Esophagus muscularis mucosa (tissue), 4 donors: Measurements from ENCODE around the gene LOXL3. TPM values are rescaled to one million over a fixed set of nuclear protein-coding genes. Genes with fewer than 3 reads are reported as not detected.

Experiments
- DNase-seq: peaks from one replicate; pipeline ENCODE4 v3.0.0-alpha.2; 2017; ENCODE audit errors: extremely low spot score
- H3K27ac ChIP-seq, 4 donors: fragments of 200-600 bp; sonication (generic); replicated peaks in 1 of 4; 1 replicate in 3 of 4; 2 replicates in 1 of 4; pipeline ENCODE4 v1.5.1; 2016 to 2019; ENCODE audit warnings: mild to moderate bottlenecking in 1 of 4
- H3K27me3 ChIP-seq, 4 donors: fragments of 200-600 bp; sonication (generic); one replicate each; pipeline versions ENCODE4 v1.5.1 to v1.6.0; 2016 to 2019
- H3K36me3 ChIP-seq, 4 donors: fragments of 200-600 bp; sonication (generic); one replicate each; pipeline ENCODE4 v1.5.1; 2016 to 2019
- H3K4me1 ChIP-seq, 4 donors: fragments of 200-600 bp; sonication (generic); one replicate each; pipeline ENCODE4 v1.5.1; 2016 to 2019
- H3K4me3 ChIP-seq, 4 donors: fragments of 200-600 bp; sonication (generic); 1 replicate in 2 of 4; 2 replicates in 2 of 4; pipeline ENCODE4 v1.5.1; 2016 to 2019; ENCODE audit warnings: mild to moderate bottlenecking in 4 of 4, moderate library complexity in 1 of 4
- H3K9me3 ChIP-seq, 4 donors: fragments of 200-600 bp; sonication (generic); 1 replicate in 3 of 4; 2 replicates in 1 of 4; pipeline ENCODE4 v1.5.1; 2016 to 2019
- EP300 ChIP-seq: sonication (generic); formaldehyde crosslinking; IDR thresholded peaks from one replicate; pipeline ENCODE4 v1.6.1; 2017; ENCODE audit warnings: antibody characterized with exemption
- POLR2A ChIP-seq: fragments of 450-650 bp; IDR thresholded peaks from one replicate; pipeline ENCODE4 v1.6.1; 2017; ENCODE audit warnings: antibody characterized with exemption, moderate library complexity, mild to moderate bottlenecking, low read depth
- POLR2AphosphoS5 ChIP-seq, 2 donors: sonication (generic); formaldehyde crosslinking; IDR thresholded peaks; one replicate each; pipeline ENCODE4 v1.6.1; 2017; ENCODE audit warnings: antibody characterized with exemption in 2 of 2
- WGBS: methylation state at CpG from one replicate; pipeline ENCODE4 v1.1.5; 2018; 5-methylcytosine and 5-hydroxymethylcytosine counted together
- intact Hi-C: fragments of 100-400 bp; cut with DNase I; formaldehyde crosslinking; loops from one replicate; pipeline ENCODE4 v1.15.1; 2023
- total RNA-seq, 4 donors: library from RNA; depleted of rRNA; stranded (reverse); fragments of >200 nt; gene quantifications; one replicate each; pipeline versions ENCODE4 v1.1.0 to v1.2.1, GENCODE V29; 2016
- TF ChIP-seq, protein P1 (sequence below), 3 experiments: fragments of 200-600 bp in 2 of 3; fragments of 450-650 bp in 1 of 3; sonication (generic) in 2 of 3; IDR thresholded peaks; one replicate each; pipeline ENCODE4 v1.5.1; 2017 to 2019; ENCODE audit warnings: antibody characterized with exemption in 3 of 3, mild to moderate bottlenecking in 2 of 3, moderate library complexity in 1 of 3

Gene LOXL3
- total RNA-seq, 4 donors from 2014 or later = 7.1 to 8.6 (median 7.7) TPM

DNA sequence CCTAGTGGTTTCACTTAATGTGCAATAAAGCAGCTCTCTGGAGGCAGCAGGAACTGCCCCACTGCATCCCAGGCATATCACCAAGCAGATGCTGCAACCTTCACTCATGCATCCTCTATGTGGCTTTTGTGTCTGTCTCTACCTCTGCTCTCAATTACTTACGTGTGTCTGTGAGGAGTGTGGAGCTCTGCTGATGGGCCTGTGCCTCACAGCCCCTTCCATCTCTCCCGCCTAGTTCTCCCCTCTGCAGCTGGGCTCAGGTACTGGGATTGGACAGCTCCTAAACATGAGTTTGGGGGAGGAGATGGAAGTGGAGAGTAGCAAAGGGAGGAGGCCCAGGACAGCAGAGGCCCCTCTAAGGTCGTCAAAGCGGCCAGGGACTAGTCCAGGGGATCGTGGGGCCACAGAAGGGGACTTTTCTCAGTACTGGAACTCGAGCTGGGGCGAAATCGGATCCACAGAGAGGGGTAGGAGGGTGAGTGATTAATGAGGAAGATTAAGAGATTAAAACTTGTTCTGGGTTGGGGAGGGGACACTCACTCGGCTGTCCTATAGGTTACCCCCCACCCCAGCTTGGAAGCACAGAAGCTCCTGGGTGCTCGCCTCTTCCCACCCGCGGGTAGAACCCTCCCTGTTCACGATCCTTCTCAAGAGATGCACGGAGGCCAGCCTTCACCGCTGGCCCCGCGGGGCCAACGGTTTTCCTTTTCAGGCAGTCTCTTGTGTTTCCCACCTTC is 52.2 kb downstream of the LOXL3 start:
- H3K4me1 ChIP-seq = peaks cover 55 to 72% (median 67%) of the 10 kb centered on the region in 4 donors
- no peaks in the 10 kb centered on the region for H3K9me3 ChIP-seq
- peaks cover 0 to 93% (median 51%) of the 10 kb centered on the region in 4 donors for H3K27me3 ChIP-seq
- intact Hi-C loops = loop anchor here (2.0 kb wide), 1 partner anchor 27 kb away; the partner anchor contains the start of genes AUP1 and HTRA2
- 79% methylated on average over 18 of the region's 18 CpGs for WGBS
- no peak for DNase-seq
- no peak for TF ChIP-seq EP300
- TF ChIP-seq, protein P1, sequence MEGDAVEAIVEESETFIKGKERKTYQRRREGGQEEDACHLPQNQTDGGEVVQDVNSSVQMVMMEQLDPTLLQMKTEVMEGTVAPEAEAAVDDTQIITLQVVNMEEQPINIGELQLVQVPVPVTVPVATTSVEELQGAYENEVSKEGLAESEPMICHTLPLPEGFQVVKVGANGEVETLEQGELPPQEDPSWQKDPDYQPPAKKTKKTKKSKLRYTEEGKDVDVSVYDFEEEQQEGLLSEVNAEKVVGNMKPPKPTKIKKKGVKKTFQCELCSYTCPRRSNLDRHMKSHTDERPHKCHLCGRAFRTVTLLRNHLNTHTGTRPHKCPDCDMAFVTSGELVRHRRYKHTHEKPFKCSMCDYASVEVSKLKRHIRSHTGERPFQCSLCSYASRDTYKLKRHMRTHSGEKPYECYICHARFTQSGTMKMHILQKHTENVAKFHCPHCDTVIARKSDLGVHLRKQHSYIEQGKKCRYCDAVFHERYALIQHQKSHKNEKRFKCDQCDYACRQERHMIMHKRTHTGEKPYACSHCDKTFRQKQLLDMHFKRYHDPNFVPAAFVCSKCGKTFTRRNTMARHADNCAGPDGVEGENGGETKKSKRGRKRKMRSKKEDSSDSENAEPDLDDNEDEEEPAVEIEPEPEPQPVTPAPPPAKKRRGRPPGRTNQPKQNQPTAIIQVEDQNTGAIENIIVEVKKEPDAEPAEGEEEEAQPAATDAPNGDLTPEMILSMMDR (IDR thresholded peaks at IDR 0.05) = no peak
- no peak for TF ChIP-seq POLR2AphosphoS5 (IDR thresholded peaks at IDR 0.05)
- TF ChIP-seq POLR2A = no peak
- peaks cover 0 to 21% (median 18%) of the 10 kb centered on the region in 4 donors for H3K36me3 ChIP-seq
- no peak overlapping the region for H3K27ac ChIP-seq
- H3K4me3 ChIP-seq = peak overlapping the region in 1 of 4 donors; percentile 56

DNA sequence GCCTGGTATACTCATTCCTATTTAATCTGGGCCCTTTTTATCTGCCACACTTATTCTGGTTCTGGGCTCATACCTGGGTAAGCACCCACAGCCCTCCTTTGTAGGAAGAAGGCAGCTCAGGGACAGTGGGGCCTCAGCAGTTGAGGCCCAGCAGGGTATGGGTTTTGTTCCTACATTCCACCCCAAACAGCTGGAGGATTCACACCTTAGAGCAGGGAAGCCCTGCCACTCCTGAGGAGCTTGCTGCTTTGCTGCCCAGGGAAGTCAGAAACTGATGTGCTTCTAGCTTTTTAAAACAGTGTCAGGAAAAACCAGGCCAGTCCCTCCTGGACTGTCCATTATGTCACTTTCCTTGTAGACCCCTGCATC is 53.2 kb downstream of the LOXL3 start:
- DNase-seq = no peak
- no peak overlapping the region for H3K4me3 ChIP-seq
- intact Hi-C loops = no loop called here
- H3K27ac ChIP-seq = no peak overlapping the region
- peaks cover 46 to 63% (median 58%) of the 10 kb centered on the region in 4 donors for H3K4me1 ChIP-seq
- H3K27me3 ChIP-seq = peaks cover 0 to 85% (median 51%) of the 10 kb centered on the region in 4 donors
- no peaks in the 10 kb centered on the region for H3K9me3 ChIP-seq
- TF ChIP-seq EP300 = no peak
- no peak for TF ChIP-seq POLR2AphosphoS5 (IDR thresholded peaks at IDR 0.05)
- TF ChIP-seq POLR2A = no peak
- TF ChIP-seq, protein P1 (IDR thresholded peaks at IDR 0.05) = no peak
- H3K36me3 ChIP-seq = peaks cover 0 to 13% (median 11%) of the 10 kb centered on the region in 4 donors

DNA sequence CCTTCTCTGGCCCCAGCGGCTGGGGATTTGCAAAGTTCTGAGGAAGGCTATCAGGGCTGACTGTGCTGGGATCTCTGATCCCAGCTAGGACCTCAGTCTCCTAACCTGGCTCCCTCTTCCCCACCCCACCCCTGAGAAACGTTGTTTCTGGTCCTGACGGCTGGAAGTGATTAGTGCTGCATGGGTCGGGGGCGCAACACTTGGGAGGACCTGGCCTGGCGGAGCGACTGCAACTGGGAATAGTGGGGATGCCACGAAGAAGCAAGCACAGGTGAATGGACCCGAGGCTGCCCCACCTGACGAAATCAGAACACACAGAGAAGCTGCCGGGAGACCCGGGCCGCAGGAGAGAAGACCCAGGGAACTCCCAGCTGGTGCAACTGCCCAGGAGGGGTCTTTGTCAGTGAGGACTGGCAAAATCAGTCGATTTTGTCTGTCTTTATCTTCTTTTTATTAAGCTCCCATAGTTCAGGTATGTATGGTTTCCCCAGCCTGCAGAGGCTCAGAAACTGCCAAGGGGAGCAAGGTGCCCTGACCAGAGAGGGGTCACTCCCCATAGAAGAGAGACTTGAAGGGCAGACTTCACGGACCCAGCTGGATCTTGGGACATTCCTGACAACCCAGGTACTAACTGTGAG is 53.7 kb downstream of the LOXL3 start:
- Histone ChIP-seq H3K27me3 (peaks cover 0 to 80% (median 51%) of the 10 kb centered on the region in 4 donors), H3K4me1 (peaks cover 42 to 60% (median 53%) of the 10 kb centered on the region in 4 donors), H3K27ac (no peak overlapping the region), H3K9me3 (no peaks in the 10 kb centered on the region), H3K36me3 (peaks cover 0 to 8% (median 6%) of the 10 kb centered on the region in 4 donors), H3K4me3 (no peak overlapping the region)
- TF ChIP-seq EP300 (no peak), POLR2A (no peak), POLR2AphosphoS5 (IDR thresholded peaks at IDR 0.05) (no peak)
- TF ChIP-seq, protein P1 (IDR thresholded peaks at IDR 0.05) = no peak
- no peak for DNase-seq
- intact Hi-C loops = no loop called here
- 50% methylated on average over 14 of the region's 15 CpGs for WGBS

DNA sequence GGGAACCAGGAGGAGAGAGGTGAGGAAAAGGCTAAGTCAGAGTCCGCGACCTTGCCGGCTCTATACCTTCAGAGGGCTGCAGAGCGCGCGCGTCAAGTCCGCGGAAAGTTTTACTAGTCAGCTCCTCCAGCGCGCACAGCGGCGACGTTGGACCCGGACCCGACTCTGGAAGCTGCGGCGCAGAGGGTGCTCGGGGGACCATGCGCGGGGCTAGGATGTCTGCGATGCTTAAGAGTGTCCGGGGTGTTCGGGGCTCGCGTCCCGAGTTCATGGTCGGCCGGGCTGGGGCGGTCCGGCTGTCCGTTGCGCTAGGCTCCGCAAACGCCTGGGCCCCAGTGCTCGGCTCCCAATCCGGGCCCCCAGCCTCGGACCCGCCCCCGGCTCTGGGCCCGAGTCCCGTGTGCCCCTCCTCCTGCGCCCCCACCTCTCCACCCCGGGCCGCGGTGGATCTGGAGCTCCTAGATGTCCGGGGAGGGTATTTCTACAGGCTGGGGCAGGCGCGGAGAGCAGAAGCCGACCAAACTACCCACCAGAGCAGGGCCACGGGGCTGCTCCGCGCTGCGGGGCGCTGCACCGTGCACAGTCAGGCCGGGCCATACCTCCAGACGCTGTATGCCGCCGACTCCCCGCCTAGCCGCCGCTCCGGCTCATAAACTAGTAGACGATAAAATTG is 54.3 kb downstream of the LOXL3 start, which contains the start of gene LBX2:
LBX2 (minus strand) TSS at position 337 of the 673 bp plus-strand sequence; CDS start at position 271, 66 bp downstream.
- H3K27me3 ChIP-seq = peaks cover 0 to 73% (median 51%) of the 10 kb centered on the region in 4 donors

More for the DNA sequence above, 54.3 kb downstream of the LOXL3 start, which contains the start of gene LBX2:
- no peak for DNase-seq
- intact Hi-C loops = no loop called here
- Histone ChIP-seq H3K36me3 (peaks cover 0 to 4% (median 2%) of the 10 kb centered on the region in 4 donors), H3K4me3 (peak within 1 kb of the TSS; percentile 17 to 40 (median 38)), H3K27ac (no peak within 1 kb of the TSS), H3K9me3 (no peaks in the 10 kb centered on the region), H3K4me1 (peaks cover 35 to 53% (median 49%) of the 10 kb centered on the region in 4 donors)
- TF ChIP-seq EP300 (no peak), POLR2AphosphoS5 (IDR thresholded peaks at IDR 0.05) (no peak), POLR2A (no peak)
- TF ChIP-seq, protein P1 (IDR thresholded peaks at IDR 0.05) = no peak
- 2% methylated on average over 44 of the region's 65 CpGs for WGBS
